Smooth muscle cell (in vitro differentiated cells): Measurements from ENCODE around the gene RP9. TPM values are rescaled to one million over a fixed set of nuclear protein-coding genes. Genes with fewer than 3 reads are reported as not detected.
A peak's percentile ranks its signal among the peaks of the same experiment; 100 is the strongest.

Experiments
- DNase-seq: peaks from one replicate; lab custom pipeline; 2025; ENCODE audit not compliant: unreplicated experiment; lab: John Stamatoyannopoulos, UW
- H2AFZ ChIP-seq: fragments of 200-600 bp; sonication (generic); 2 replicates; pipeline ENCODE4 v1.6.0; 2016; ENCODE audit warnings: antibody characterized with exemption, low read depth, mild to moderate bottlenecking
- H3F3A ChIP-seq: fragments of 200-600 bp; sonication (generic); 2 replicates; pipeline ENCODE4 v1.6.0; 2017; ENCODE audit warnings: antibody characterized with exemption, low read depth
- H3K27ac ChIP-seq: fragments of 200-600 bp; sonication (generic); 2 replicates; pipeline ENCODE4 v1.5.1; 2016; ENCODE audit warnings: low read depth, mild to moderate bottlenecking
- H3K27me3 ChIP-seq: fragments of 200-600 bp; sonication (generic); 2 replicates; pipeline ENCODE4 v1.6.1; 2016; ENCODE audit warnings: low read depth, mild to moderate bottlenecking
- H3K36me3 ChIP-seq: fragments of 200-600 bp; sonication (generic); 2 replicates; pipeline ENCODE4 v1.5.1; 2016; ENCODE audit warnings: low read depth
- H3K4me1 ChIP-seq: fragments of 200-600 bp; sonication (generic); 2 replicates; pipeline ENCODE4 v1.5.1; 2016; ENCODE audit warnings: low read depth
- H3K4me2 ChIP-seq: fragments of 200-600 bp; sonication (generic); 2 replicates; pipeline ENCODE4 v1.6.0; 2016; ENCODE audit warnings: mild to moderate bottlenecking
- H3K4me3 ChIP-seq: fragments of 200-600 bp; sonication (generic); 2 replicates; pipeline ENCODE4 v1.5.1; 2016; ENCODE audit warnings: mild to moderate bottlenecking
- H3K79me2 ChIP-seq: fragments of 200-600 bp; sonication (generic); 2 replicates; pipeline ENCODE4 v1.6.0; 2016; ENCODE audit warnings: low read depth, mild to moderate bottlenecking
- H3K9ac ChIP-seq: fragments of 200-600 bp; sonication (generic); 2 replicates; pipeline ENCODE4 v1.6.0; 2016; ENCODE audit warnings: low read depth
- H3K9me3 ChIP-seq: fragments of 200-600 bp; sonication (generic); replicated peaks from 2 replicates; pipeline ENCODE4 v1.5.1; 2016; ENCODE audit warnings: low read depth
- H4K20me1 ChIP-seq: fragments of 200-600 bp; sonication (generic); 2 replicates; pipeline ENCODE4 v1.6.0; 2016; ENCODE audit warnings: low read depth
- WGBS: methylation state at CpG from one replicate; pipeline ENCODE4 v1.1.7; 2016; ENCODE audit warnings: low lambda C conversion rate; 5-methylcytosine and 5-hydroxymethylcytosine counted together
- polyA plus RNA-seq: library from polyadenylated mRNA; unstranded; fragments of >200 nt; fragmentation: Nextera tagmentation; extraction: Ambion mirVana; gene quantifications from 2 replicates; pipeline ENCODE4 v1.2.1, GENCODE V29; 2016
- total RNA-seq: library from RNA; depleted of rRNA; stranded (reverse); fragments of >200 nt; gene quantifications from 2 replicates; pipeline ENCODE4 v1.2.3, GENCODE V29; 2014
- TF ChIP-seq, protein P1 (sequence below): fragments of 200-600 bp; sonication (generic); IDR thresholded peaks from 2 replicates; pipeline ENCODE4 v1.5.1; 2017; ENCODE audit warnings: borderline replicate concordance, mild to moderate bottlenecking, antibody characterized with exemption; ENCODE audit not compliant: insufficient read depth, poor library complexity, severe bottlenecking

The RP9 gene
- total and polyA plus RNA-seq, 2 experiments from 2014 or later = 15.3 to 28.3 TPM

DNA sequence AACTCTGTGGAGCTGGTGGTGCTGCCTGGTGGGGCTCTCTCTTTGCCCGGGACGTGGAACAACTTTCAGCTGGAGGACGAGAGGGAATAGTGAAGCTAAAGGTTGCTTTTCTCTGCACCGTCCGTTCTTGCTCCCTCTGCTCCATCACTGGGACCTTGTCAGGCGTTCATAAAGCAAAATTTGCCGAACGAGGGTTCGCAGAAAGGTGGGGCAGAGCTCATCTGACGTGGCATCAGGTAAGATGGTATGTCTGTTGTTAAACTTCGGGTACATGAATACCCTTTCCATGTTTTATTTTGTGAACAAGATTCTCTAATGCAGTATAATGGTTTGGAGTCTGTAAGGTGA, 20.6 kb upstream of the RP9 start:
- no peak for DNase-seq
- TF ChIP-seq, protein P1, sequence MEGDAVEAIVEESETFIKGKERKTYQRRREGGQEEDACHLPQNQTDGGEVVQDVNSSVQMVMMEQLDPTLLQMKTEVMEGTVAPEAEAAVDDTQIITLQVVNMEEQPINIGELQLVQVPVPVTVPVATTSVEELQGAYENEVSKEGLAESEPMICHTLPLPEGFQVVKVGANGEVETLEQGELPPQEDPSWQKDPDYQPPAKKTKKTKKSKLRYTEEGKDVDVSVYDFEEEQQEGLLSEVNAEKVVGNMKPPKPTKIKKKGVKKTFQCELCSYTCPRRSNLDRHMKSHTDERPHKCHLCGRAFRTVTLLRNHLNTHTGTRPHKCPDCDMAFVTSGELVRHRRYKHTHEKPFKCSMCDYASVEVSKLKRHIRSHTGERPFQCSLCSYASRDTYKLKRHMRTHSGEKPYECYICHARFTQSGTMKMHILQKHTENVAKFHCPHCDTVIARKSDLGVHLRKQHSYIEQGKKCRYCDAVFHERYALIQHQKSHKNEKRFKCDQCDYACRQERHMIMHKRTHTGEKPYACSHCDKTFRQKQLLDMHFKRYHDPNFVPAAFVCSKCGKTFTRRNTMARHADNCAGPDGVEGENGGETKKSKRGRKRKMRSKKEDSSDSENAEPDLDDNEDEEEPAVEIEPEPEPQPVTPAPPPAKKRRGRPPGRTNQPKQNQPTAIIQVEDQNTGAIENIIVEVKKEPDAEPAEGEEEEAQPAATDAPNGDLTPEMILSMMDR = no peak

GRCh38 chr7:33128990-33129805, 20.0 kb upstream of the RP9 start, which contains the start of gene BBS9:
TSS of gene BBS9 (plus strand) at chr7:33129564. CDS start at chr7:33146253, 16,689 bp downstream.
- Histone ChIP-seq H3K9me3 (no peaks in the 10 kb centered on the region), H3K9ac (peak within 1 kb of the TSS; percentile 44), H3K27me3 (no peaks in the 10 kb centered on the region), H3K27ac (peak within 1 kb of the TSS; percentile 43), H4K20me1 (no peaks in the 10 kb centered on the region), H3K4me1 (peaks cover 20% of the 10 kb centered on the region), H3F3A (peaks cover 3% of the 10 kb centered on the region), H3K36me3 (no peaks in the 10 kb centered on the region), H3K4me3 (peak within 1 kb of the TSS; percentile 78), H3K79me2 (peaks cover 24% of the 10 kb centered on the region), H3K4me2 (peak within 1 kb of the TSS; percentile 93), H2AFZ (peak within 1 kb of the TSS; percentile 99)
- peak; percentile 99 for DNase-seq
- WGBS = under 1% methylated on average over 57 of the region's 57 CpGs
- TF ChIP-seq, protein P1 = peak; percentile 5

More for the DNA sequence above, 20.6 kb upstream of the RP9 start:
- Histone ChIP-seq H3K79me2 (peaks cover 24% of the 10 kb centered on the region), H3K9ac (peak overlapping the region; percentile 42), H3K4me3 (peak overlapping the region; percentile 78), H3K27ac (peak overlapping the region; percentile 38), H3F3A (peaks cover 3% of the 10 kb centered on the region), H3K36me3 (no peaks in the 10 kb centered on the region), H3K9me3 (no peaks in the 10 kb centered on the region), H4K20me1 (no peaks in the 10 kb centered on the region), H3K4me2 (peak overlapping the region; percentile 93), H3K4me1 (peaks cover 20% of the 10 kb centered on the region), H2AFZ (peak overlapping the region; percentile 99), H3K27me3 (no peaks in the 10 kb centered on the region)
- 2% methylated on average over 11 of the region's 11 CpGs for WGBS

DNA sequence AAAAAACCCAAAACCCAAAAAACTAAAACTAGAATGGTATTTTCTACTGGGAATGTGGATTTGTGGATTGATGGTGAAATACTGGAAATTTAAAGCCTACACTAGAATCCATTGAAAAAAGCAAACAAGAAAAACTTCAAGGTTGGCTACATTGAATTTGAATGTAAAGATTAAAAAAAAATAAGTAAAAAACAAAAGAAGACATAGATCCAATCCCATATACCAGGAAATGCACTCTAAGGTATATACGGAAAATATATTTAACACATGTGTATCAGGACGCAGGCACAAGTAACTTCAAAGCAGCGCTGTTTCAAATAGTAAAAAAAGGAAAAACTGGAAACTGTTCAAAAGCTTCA, 19.4 kb upstream of the RP9 start:
- H2AFZ ChIP-seq = peak overlapping the region; percentile 99
- peak overlapping the region; percentile 78 for H3K4me3 ChIP-seq
- peak overlapping the region; percentile 44 for H3K9ac ChIP-seq
- peak overlapping the region; percentile 43 for H3K27ac ChIP-seq
- peaks cover 23% of the 10 kb centered on the region for H3K79me2 ChIP-seq
- TF ChIP-seq, protein P1 = no peak
- H3K27me3 ChIP-seq = no peaks in the 10 kb centered on the region
- peaks cover 3% of the 10 kb centered on the region for H3F3A ChIP-seq
- H3K4me1 ChIP-seq = peaks cover 20% of the 10 kb centered on the region
- H3K36me3 ChIP-seq = no peaks in the 10 kb centered on the region
- peak overlapping the region; percentile 93 for H3K4me2 ChIP-seq
- no peak for DNase-seq
- H4K20me1 ChIP-seq = no peaks in the 10 kb centered on the region
- WGBS = 2% methylated on average over 3 of the region's 3 CpGs
- no peaks in the 10 kb centered on the region for H3K9me3 ChIP-seq

GRCh38 chr7:33127085-33127484, 17.9 kb upstream of the RP9 start:
- Histone ChIP-seq H3K27ac (no peak overlapping the region), H3K4me3 (no peak overlapping the region), H3K4me1 (peaks cover 20% of the 10 kb centered on the region), H3K9me3 (no peaks in the 10 kb centered on the region), H3K79me2 (peaks cover 11% of the 10 kb centered on the region), H4K20me1 (no peaks in the 10 kb centered on the region), H3K4me2 (no peak overlapping the region), H3F3A (peaks cover 3% of the 10 kb centered on the region), H3K27me3 (no peaks in the 10 kb centered on the region), H3K36me3 (no peaks in the 10 kb centered on the region), H3K9ac (no peak overlapping the region), H2AFZ (no peak overlapping the region)
- no peak for DNase-seq
- WGBS = 69% methylated on average over 2 of the region's 2 CpGs
- TF ChIP-seq, protein P1 = no peak
